ENCODE data around the gene PTPN1.

The PTPN1 gene

DNA sequence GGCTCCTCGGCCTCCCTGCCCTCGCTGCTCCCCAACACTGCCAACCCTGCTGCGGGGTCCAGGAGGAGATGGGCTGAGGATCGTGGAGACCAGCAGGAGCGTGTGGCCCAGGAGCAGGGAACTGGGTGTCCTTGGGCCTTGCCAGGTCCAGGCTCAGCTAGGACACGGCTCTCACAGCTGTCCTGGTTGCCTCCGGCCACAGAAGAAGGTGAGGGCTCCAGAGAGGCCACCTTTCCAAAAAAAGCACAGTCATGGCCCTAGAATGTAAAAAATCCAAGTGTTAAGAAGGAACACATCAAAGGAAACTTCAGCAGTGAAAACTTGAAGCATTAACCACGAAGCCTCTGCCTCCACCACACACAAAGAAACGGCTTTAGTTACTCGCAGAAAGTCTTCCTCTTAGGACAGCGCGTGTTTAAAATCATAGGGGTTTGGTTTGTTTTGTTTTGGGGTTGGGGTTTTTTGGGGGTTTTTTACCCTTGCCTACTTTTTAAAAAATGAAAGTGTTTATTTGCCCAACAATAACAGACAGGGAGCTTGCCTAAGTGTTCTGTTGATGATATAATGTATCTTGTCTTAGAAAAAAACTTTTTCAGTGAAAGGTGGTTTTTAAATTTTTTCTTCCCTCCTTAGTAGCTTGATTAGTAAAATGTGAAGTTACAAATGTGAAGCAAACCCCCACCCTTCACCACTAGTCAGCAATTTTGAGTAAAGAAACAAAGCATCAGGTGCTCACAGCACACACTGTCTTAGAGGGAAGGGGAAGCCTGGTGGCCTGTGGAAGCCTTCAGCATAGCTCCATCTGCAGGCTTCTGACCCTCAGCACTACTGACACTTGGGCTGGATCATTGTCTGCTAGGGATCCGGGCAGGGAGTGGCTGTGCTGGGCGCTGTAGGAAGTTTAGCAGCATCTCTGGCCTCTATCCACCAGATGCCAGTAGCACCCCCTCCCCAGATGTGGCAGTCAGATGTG is 60.0 kb downstream of the PTPN1 start:
- no peak overlapping the region for H3K4me3 ChIP-seq (ENCODE audit: low read depth, low read length)
- no peak for DNase-seq (ENCODE audit: low read depth)
- no peak for TF ChIP-seq CTCF (IDR thresholded peaks at IDR 0.05; ENCODE audit: control insufficient read depth, extremely low read depth, insufficient read depth)

DNA sequence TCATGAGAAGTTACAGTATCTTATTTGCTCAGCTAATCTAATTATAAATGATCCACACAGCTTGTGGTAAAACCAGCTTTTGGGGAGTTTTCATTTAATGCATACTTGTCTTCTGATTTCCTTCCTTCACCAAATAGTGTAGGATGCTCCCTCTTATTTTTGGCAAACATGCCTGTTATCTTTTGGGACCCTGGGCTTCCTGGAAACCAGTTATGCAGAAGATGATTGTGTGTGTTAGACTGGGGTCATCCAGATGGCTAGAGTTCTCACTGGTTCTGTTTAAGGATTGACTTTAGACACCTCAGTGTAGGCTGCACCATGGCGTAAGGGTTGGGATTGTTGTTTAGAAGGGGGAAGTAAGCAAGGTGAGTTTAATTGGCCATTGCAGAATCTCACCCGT is 61.3 kb downstream of the PTPN1 start:
- H3K4me3 ChIP-seq (ENCODE audit: low read depth, low read length), result no peak overlapping the region
- DNase-seq (ENCODE audit: low read depth), result no peak
- TF ChIP-seq CTCF (IDR thresholded peaks at IDR 0.05; ENCODE audit: control insufficient read depth, extremely low read depth, insufficient read depth), result no peak

GRCh38 chr20:50572938-50573777 is 63.0 kb downstream of the PTPN1 start:
- no peak for DNase-seq (ENCODE audit: low read depth)
- H3K4me3 ChIP-seq (ENCODE audit: low read depth, low read length), result no peak overlapping the region
- no peak for TF ChIP-seq CTCF (IDR thresholded peaks at IDR 0.05; ENCODE audit: control insufficient read depth, extremely low read depth, insufficient read depth)

GRCh38 chr20:50574108-50574507 is 63.9 kb downstream of the PTPN1 start:
- no peak for DNase-seq (ENCODE audit: low read depth)
- TF ChIP-seq CTCF (IDR thresholded peaks at IDR 0.05; ENCODE audit: control insufficient read depth, extremely low read depth, insufficient read depth), result no peak
- H3K4me3 ChIP-seq (ENCODE audit: low read depth, low read length), result no peak overlapping the region

DNA sequence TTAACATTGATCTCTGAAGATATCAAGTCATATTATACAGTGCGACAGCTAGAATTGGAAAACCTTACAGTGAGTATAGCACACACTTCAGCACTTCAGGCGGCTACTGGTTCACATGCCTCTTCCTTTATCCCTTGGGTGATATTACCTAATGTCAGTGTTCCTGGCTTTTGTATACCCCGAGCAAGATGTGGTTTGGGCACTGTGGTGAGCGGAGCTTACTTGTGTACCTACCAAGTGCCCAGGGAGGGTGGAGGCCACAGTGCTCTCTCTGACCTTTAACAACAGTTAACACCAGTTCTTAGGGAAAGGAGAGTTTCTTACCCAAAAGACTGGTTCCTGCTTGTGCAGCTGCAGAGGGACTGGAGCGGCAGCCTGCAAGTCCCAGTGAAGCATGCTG is 64.4 kb downstream of the PTPN1 start:
- no peak for DNase-seq (ENCODE audit: low read depth)
- TF ChIP-seq CTCF (IDR thresholded peaks at IDR 0.05; ENCODE audit: control insufficient read depth, extremely low read depth, insufficient read depth), result no peak
- no peak overlapping the region for H3K4me3 ChIP-seq (ENCODE audit: low read depth, low read length)

- no peak for DNase-seq (ENCODE audit: low read depth)
- no peak overlapping the region for H3K4me3 ChIP-seq (ENCODE audit: low read depth, low read length)
- TF ChIP-seq CTCF (IDR thresholded peaks at IDR 0.05; ENCODE audit: control insufficient read depth, extremely low read depth, insufficient read depth), result peak; percentile 86
These were observed 65.9 kb downstream of the PTPN1 start for GRCh38 chr20:50575865-50576720.

All from LNCaP clone FGC (cell line).